Karpas-422 (cell line): ENCODE measurements around the gene KLHDC8A. TPM values are rescaled to one million over a fixed set of nuclear protein-coding genes. Genes with fewer than 3 reads are reported as not detected.

Experiments
- DNase-seq: peaks from one replicate; pipeline ENCODE4 v3.0.0-alpha.2; 2015
- H2AFZ ChIP-seq: fragments of 200-600 bp; sonication (generic); 2 replicates; pipeline ENCODE4 v1.6.1; 2014; ENCODE audit warnings: antibody characterized with exemption, low read length, mixed read lengths
- H3K27ac ChIP-seq: fragments of 200-600 bp; sonication (generic); 2 replicates; pipeline ENCODE4 v1.5.1; 2014; ENCODE audit warnings: mild to moderate bottlenecking, low read length, moderate library complexity
- H3K27me3 ChIP-seq: fragments of 200-600 bp; sonication (generic); 2 replicates; pipeline ENCODE4 v1.6.1; 2014; ENCODE audit warnings: low read length, mixed read lengths
- H3K36me3 ChIP-seq: fragments of 200-600 bp; sonication (generic); 2 replicates; pipeline ENCODE4 v1.6.1; 2014; ENCODE audit warnings: low read length, mixed read lengths; ENCODE audit not compliant: insufficient read depth
- H3K4me1 ChIP-seq: fragments of 200-600 bp; sonication (generic); 2 replicates; pipeline ENCODE4 v1.6.1; 2014; ENCODE audit warnings: mild to moderate bottlenecking, low read length, mixed read lengths
- H3K4me2 ChIP-seq: fragments of 200-600 bp; sonication (generic); 2 replicates; pipeline ENCODE4 v1.6.1; 2014; ENCODE audit warnings: low read length, low read depth, mild to moderate bottlenecking; ENCODE audit not compliant: poor library complexity, severe bottlenecking
- H3K4me3 ChIP-seq: fragments of 200-600 bp; sonication (generic); 2 replicates; pipeline ENCODE4 v1.5.1; 2014; ENCODE audit warnings: mild to moderate bottlenecking, antibody characterized with exemption, low read length, mixed read lengths
- H3K79me2 ChIP-seq: fragments of 200-600 bp; sonication (generic); 2 replicates; pipeline ENCODE4 v1.6.1; 2014; ENCODE audit warnings: mild to moderate bottlenecking, low read length, mixed read lengths
- H3K9ac ChIP-seq: fragments of 200-600 bp; sonication (generic); 2 replicates; pipeline ENCODE4 v1.6.0; 2014; ENCODE audit warnings: low read length
- H3K9me2 ChIP-seq: fragments of 200-600 bp; sonication (generic), shearing (Covaris generic); replicated peaks from 2 replicates; pipeline ENCODE4 v1.6.0; 2014; ENCODE audit warnings: mild to moderate bottlenecking, low read length, moderate library complexity; ENCODE audit not compliant: insufficient read depth
- H3K9me3 ChIP-seq: fragments of 300-700, 200-600 bp; sonication (generic); 2 replicates; pipeline ENCODE4 v1.6.1; 2014; ENCODE audit warnings: low read length, mixed read lengths
- H4K20me1 ChIP-seq: fragments of 200-600 bp; sonication (generic); 2 replicates; pipeline ENCODE4 v1.6.1; 2014; ENCODE audit warnings: mild to moderate bottlenecking, antibody characterized with exemption, low read length, low read depth; ENCODE audit not compliant: insufficient read depth
- total RNA-seq: library from RNA; depleted of rRNA; stranded (reverse); fragments of >200 nt; shearing (Covaris generic); gene quantifications from 2 replicates; pipeline ENCODE4 v1.2.3, GENCODE V29; 2014; ENCODE audit warnings: low replicate concordance

Gene KLHDC8A
- total RNA-seq, 1 experiment from 2014 or later: not detected

DNA sequence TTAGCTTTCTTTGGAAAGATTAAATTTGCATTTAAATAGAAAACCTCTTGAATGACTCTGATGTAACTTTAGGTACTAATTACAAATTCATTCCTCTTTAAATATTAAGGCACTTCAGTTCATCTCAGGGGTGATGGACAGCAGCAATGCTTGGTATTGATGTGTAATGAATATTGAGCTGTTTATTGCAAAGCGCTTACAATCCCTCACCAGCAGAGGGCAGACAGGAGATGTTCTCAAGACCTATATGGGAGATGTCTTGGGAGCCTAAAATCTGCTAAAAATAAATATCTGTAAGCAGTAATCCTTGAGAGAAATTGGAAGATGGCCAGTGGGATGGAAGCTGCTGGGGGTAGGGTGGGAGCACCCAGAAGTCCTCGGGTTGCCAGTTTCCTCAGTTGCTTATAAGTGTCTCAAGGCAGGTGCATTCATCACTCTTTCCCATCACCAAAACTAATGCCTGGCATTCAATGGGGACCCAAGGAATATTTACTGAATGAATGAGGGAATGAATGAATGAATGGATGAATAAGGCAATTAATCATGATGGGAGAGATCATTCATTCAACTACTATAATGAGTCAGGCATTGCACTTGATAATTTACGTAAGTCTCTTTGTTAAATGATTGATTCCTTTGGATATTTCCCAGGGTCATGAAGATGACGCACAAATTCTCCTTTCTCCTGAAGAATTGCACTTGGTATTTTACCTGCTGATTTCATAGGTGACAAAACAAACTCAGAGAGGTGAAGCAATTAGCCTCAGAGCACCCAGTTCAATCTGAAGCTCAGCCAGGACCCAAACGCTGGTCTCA, 2.3 kb downstream of the KLHDC8A start:
- peak; percentile 80 for DNase-seq
- Histone ChIP-seq H3K79me2 (no peaks in the 10 kb centered on the region), H3K27ac (no peak overlapping the region), H3K9ac (no peak overlapping the region), H2AFZ (no peak overlapping the region), H3K27me3 (no peaks in the 10 kb centered on the region), H3K4me3 (no peak overlapping the region), H3K4me2 (no peak overlapping the region), H3K36me3 (no peaks in the 10 kb centered on the region), H3K4me1 (no peaks in the 10 kb centered on the region; the same call in 1 of the 2 replicates), H3K9me3 (no peaks in the 10 kb centered on the region), H3K9me2 (no peaks in the 10 kb centered on the region), H4K20me1 (no peaks in the 10 kb centered on the region; the same call in 1 of the 2 replicates)

DNA sequence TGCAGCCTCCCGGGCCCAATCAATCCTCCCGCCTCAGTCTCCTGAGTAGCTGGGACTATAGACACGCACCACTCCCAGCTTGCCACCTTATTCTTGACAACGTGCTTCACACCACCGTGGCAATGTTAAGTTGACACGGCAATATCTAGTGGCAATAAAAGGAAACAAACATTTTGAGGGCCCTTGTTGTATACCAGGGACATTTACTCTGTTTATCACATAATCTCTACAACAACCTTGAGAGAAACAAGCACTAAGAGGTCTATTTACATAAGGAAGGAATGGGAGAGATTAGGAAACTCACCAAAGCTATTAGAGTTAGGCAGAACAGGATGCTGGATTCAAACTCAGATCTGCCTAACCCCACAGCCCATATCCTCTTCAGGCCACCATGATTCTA, 3.1 kb downstream of the KLHDC8A start:
- no peaks in the 10 kb centered on the region for H3K9me2 ChIP-seq
- no peaks in the 10 kb centered on the region for H3K9me3 ChIP-seq
- no peak overlapping the region for H3K4me3 ChIP-seq
- H3K36me3 ChIP-seq: no peaks in the 10 kb centered on the region
- no peaks in the 10 kb centered on the region for H3K27me3 ChIP-seq
- no peaks in the 10 kb centered on the region; the same call in 1 of the 2 replicates for H3K4me1 ChIP-seq
- DNase-seq: no peak
- no peaks in the 10 kb centered on the region for H3K79me2 ChIP-seq
- H3K9ac ChIP-seq: no peak overlapping the region
- no peak overlapping the region for H3K4me2 ChIP-seq
- H4K20me1 ChIP-seq: no peaks in the 10 kb centered on the region; the same call in 1 of the 2 replicates
- H2AFZ ChIP-seq: no peak overlapping the region
- no peak overlapping the region for H3K27ac ChIP-seq

- H3K9me3 ChIP-seq: no peaks in the 10 kb centered on the region
- no peaks in the 10 kb centered on the region for H3K27me3 ChIP-seq
- H3K36me3 ChIP-seq: no peaks in the 10 kb centered on the region
- H3K4me2 ChIP-seq: no peak overlapping the region
- H4K20me1 ChIP-seq: no peaks in the 10 kb centered on the region; the same call in 1 of the 2 replicates
- H3K4me1 ChIP-seq: no peaks in the 10 kb centered on the region; the same call in 1 of the 2 replicates
- H3K9me2 ChIP-seq: no peaks in the 10 kb centered on the region
- H3K9ac ChIP-seq: no peak overlapping the region
- no peak overlapping the region for H3K4me3 ChIP-seq
- no peak for DNase-seq
- H2AFZ ChIP-seq: no peak overlapping the region
- H3K27ac ChIP-seq: no peak overlapping the region
- no peaks in the 10 kb centered on the region for H3K79me2 ChIP-seq
Observed at GRCh38 chr1:205353191-205353590, 3.5 kb downstream of the KLHDC8A start.

GRCh38 chr1:205351984-205352713, 4.6 kb downstream of the KLHDC8A start:
- Histone ChIP-seq H3K9me2 (no peaks in the 10 kb centered on the region), H3K27ac (no peak overlapping the region), H3K4me1 (no peaks in the 10 kb centered on the region; the same call in 1 of the 2 replicates), H3K9me3 (no peaks in the 10 kb centered on the region), H2AFZ (no peak overlapping the region), H3K36me3 (no peaks in the 10 kb centered on the region), H3K27me3 (no peaks in the 10 kb centered on the region), H4K20me1 (no peaks in the 10 kb centered on the region; the same call in 1 of the 2 replicates), H3K9ac (no peak overlapping the region), H3K4me2 (no peak overlapping the region), H3K79me2 (no peaks in the 10 kb centered on the region), H3K4me3 (no peak overlapping the region)
- DNase-seq: no peak

- no peak for DNase-seq
- H3K27me3 ChIP-seq: no peaks in the 10 kb centered on the region
- no peaks in the 10 kb centered on the region for H3K9me2 ChIP-seq
- H3K9ac ChIP-seq: no peak overlapping the region
- no peaks in the 10 kb centered on the region for H3K79me2 ChIP-seq
- no peak overlapping the region for H2AFZ ChIP-seq
- H3K36me3 ChIP-seq: no peaks in the 10 kb centered on the region
- no peak overlapping the region for H3K27ac ChIP-seq
- no peaks in the 10 kb centered on the region for H3K9me3 ChIP-seq
- H3K4me1 ChIP-seq: no peaks in the 10 kb centered on the region; the same call in 1 of the 2 replicates
- H3K4me3 ChIP-seq: no peak overlapping the region
- H3K4me2 ChIP-seq: no peak overlapping the region
- no peaks in the 10 kb centered on the region; the same call in 1 of the 2 replicates for H4K20me1 ChIP-seq
Observed at GRCh38 chr1:205350691-205351141, 6.0 kb downstream of the KLHDC8A start.

DNA sequence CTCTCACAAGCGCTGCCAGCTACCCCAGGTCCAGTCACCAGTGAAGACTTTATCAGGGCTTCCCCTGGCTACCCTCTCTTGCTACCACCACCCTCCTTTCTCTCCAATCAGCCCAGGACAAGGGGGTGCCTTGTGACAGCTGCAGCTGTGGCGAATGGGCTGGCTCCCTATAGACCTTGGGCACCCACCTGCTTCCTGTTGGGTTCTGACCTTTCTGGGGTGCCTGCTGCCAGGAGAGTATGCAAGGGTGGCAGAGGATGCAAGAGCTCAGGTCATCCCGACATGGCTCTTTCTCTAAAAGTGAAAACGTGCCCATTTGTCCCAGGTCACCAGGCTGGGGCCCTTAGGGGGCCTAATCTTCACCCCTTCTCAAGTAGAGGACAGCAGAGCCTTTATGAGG, 6.6 kb downstream of the KLHDC8A start:
- no peak overlapping the region for H3K9ac ChIP-seq
- H4K20me1 ChIP-seq: no peaks in the 10 kb centered on the region; the same call in 1 of the 2 replicates
- no peaks in the 10 kb centered on the region for H3K36me3 ChIP-seq
- no peaks in the 10 kb centered on the region for H3K9me2 ChIP-seq
- H3K27ac ChIP-seq: no peak overlapping the region
- no peak overlapping the region for H3K4me3 ChIP-seq
- no peaks in the 10 kb centered on the region; the same call in 1 of the 2 replicates for H3K4me1 ChIP-seq
- no peaks in the 10 kb centered on the region for H3K27me3 ChIP-seq
- H3K9me3 ChIP-seq: no peaks in the 10 kb centered on the region
- no peaks in the 10 kb centered on the region for H3K79me2 ChIP-seq
- H2AFZ ChIP-seq: no peak overlapping the region
- no peak overlapping the region for H3K4me2 ChIP-seq
- DNase-seq: no peak

DNA sequence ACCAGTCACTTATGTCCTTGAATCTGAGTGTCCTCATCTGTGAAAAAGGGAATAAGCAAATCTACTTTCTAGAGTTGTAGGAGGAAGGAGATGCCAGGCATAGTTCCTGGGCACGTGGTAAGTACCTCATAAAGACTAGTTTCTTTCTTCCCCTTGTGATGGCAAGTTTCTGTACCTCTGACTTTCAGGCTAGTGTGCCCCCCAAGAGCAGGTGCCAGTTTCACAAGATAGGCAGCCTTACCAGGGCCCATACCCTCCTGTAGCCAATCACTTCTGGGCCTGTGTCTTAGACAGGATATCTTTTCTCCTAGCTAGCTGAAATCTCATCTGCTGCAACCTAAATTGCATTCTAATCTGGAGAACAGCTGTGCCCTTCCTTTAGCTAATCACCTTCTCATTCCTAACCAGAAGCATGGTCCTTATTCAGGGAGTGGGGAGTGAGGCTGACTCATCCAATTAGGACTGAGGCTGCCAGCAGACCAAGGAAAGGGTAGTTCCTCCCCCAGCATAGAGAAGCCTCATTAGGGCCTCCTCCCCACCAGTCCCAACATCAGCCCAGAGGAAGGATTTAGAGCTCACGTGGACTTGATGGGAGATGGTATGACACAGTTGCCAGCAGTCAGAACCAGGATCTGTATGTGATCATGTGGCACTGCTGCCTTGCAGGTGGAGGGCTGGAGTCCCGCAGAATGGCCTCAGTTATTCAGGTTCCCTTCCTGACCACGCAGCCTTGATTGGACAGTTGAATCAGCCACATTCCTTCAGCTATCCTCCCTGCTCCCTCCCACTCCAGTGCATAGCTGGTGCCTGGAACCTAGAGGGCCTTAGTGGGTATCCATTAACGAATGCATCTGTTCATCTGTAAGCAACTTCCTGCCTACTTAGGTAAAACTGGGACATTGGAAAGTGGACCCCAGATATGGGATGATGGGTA, 7.9 kb downstream of the KLHDC8A start:
- H4K20me1 ChIP-seq: no peaks in the 10 kb centered on the region; the same call in 1 of the 2 replicates
- H2AFZ ChIP-seq: no peak overlapping the region
- H3K79me2 ChIP-seq: no peaks in the 10 kb centered on the region
- H3K9ac ChIP-seq: no peak overlapping the region
- H3K36me3 ChIP-seq: no peaks in the 10 kb centered on the region
- H3K27me3 ChIP-seq: no peaks in the 10 kb centered on the region
- H3K4me3 ChIP-seq: no peak overlapping the region
- no peak for DNase-seq
- H3K9me3 ChIP-seq: no peaks in the 10 kb centered on the region
- H3K9me2 ChIP-seq: no peaks in the 10 kb centered on the region
- H3K4me1 ChIP-seq: no peaks in the 10 kb centered on the region; the same call in 1 of the 2 replicates
- no peak overlapping the region for H3K4me2 ChIP-seq
- no peak overlapping the region for H3K27ac ChIP-seq
